Cardiac fibroblast (primary cell): ENCODE data around the gene ZFP62.
A peak's percentile ranks its signal among the peaks of the same experiment; 100 is the strongest.

Experiments used
- DNase-seq, 2 donors: peaks; one replicate each; pipeline versions ENCODE4 v3.0.0 to v3.0.0-alpha.2; 2010; ENCODE audit warnings: low read depth in 2 of 2
- H3K4me3 ChIP-seq, 2 donors: replicated peaks in 1 of 2; 1 replicate in 1 of 2; 2 replicates in 1 of 2; pipeline ENCODE4 v1.5.1; 2011; ENCODE audit warnings: low read depth in 2 of 2, low read length in 2 of 2, mild to moderate bottlenecking in 2 of 2, moderate library complexity in 1 of 2
- TF ChIP-seq, protein P1 (sequence below): IDR thresholded peaks from one replicate; pipeline ENCODE4 v1.5.1; 2011; ENCODE audit warnings: low read depth, mild to moderate bottlenecking, low read length, inconsistent platforms

Gene ZFP62

DNA sequence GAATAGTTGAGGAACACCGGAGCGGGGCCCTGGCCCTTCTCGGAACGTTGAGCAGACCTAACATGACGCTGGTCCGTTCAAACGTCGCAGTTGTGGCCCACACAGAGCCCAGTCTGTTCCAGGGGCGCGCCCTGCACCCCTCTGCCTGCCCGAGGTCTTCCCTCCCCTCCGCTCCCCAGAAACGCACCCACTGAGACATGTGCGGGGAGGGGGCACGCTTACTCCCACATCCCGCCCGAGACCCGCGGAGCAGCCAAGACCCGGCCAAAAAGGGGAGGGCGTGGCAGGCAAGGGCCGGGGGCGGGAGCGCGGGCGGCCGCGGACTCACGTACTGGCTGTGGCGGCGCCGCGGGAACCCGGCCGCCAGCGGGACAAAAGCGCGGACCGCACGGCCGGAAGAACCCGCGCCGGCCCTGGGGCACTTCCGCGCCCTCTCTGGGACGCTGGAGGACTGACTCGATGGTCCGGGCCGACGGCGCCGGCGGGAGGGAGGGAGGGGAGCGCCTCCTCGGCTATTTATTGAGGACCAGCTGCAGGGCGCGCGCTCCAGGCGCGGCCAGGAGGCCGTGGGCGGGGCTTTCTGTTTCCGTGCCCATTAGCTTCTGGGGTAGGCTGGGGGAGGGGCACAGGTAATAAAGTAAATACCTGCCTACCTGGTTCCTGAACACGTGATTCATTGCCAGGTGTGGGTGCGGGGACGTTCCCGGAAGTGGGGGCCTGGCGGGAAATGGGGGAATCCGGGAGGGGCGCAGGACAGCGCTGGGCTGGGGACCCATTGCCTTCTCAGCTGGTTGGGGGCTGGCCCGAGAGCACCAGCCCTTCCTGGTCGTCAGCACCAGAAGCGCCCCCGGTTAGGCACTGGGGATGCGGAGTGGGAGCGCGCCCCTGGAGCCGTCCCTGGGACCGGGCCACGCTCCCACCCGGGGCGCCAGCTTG is at the start of gene ZFP62:
Gene ZFP62 (minus strand): TSS at position 390 of the 936 bp plus-strand sequence. CDS start 57 bp downstream, at position 333.
- TF ChIP-seq, protein P1, sequence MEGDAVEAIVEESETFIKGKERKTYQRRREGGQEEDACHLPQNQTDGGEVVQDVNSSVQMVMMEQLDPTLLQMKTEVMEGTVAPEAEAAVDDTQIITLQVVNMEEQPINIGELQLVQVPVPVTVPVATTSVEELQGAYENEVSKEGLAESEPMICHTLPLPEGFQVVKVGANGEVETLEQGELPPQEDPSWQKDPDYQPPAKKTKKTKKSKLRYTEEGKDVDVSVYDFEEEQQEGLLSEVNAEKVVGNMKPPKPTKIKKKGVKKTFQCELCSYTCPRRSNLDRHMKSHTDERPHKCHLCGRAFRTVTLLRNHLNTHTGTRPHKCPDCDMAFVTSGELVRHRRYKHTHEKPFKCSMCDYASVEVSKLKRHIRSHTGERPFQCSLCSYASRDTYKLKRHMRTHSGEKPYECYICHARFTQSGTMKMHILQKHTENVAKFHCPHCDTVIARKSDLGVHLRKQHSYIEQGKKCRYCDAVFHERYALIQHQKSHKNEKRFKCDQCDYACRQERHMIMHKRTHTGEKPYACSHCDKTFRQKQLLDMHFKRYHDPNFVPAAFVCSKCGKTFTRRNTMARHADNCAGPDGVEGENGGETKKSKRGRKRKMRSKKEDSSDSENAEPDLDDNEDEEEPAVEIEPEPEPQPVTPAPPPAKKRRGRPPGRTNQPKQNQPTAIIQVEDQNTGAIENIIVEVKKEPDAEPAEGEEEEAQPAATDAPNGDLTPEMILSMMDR = no peak
- peak within 1 kb of the TSS; percentile 93 to 99 for H3K4me3 ChIP-seq
- peak; percentile 89 to 94 for DNase-seq

DNA sequence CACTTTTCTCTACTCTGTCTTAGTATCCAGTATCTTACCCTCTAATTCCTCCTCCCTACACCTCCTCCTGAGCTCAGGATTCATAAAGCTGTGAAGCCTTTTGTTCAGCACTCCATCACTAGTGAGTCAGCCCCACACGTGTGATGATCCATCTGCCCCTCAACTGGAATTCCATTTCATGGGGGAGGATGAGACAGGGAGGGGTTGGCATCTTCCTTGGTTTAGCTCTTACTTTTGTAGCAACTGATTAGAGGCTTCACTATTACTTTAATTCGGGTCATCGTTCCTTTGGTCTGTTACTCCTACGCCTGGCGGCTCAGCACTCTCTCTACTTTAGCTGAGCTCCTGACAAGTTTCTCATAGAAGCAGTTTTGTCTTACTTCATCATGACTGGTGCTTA is 49.7 kb upstream of the ZFP62 start:
- TF ChIP-seq, protein P1 = no peak
- peak in 1 of 2 donors; percentile 18 for DNase-seq
- no peak overlapping the region for H3K4me3 ChIP-seq

DNA sequence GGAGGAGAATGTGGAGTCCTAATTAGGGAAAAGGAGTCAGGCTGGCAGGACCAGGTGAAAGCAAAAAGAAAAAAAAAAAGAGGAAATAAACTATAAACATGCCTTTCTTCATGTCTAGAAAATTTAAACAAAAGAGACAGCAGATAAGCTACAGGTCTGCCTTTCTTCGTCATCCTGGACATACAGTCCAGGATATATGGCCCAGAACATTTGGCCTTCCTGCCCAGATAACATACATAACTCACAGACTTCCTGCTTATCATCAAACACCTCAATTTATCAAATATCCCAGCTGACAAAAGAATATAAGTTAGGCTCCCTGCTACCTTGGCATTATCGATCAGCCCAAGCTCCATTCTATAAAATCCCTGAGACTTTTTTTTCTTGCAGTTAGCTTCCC is 49.1 kb upstream of the ZFP62 start:
- TF ChIP-seq, protein P1 = no peak
- no peak overlapping the region for H3K4me3 ChIP-seq
- DNase-seq = no peak

DNA sequence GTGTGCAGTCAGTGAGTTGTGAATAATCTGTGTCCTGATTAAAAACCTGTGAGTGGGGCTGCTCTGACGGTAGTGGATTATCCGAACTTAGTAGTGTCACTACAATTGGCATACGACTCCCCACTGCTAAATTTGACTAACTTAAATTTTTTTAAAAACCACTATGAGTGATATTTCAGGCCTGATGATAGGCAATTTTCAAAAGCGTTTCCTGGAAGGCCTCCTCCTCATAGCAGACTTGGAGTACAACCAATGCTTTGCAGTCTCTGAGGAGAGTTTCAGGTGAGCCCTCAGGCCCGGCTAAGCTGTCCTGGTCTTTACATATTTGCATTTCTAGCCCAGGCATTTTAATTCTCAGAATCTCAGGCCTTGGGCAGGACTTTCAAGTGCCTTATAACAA is 48.7 kb upstream of the ZFP62 start:
- no peak overlapping the region for H3K4me3 ChIP-seq
- TF ChIP-seq, protein P1 = no peak

DNA sequence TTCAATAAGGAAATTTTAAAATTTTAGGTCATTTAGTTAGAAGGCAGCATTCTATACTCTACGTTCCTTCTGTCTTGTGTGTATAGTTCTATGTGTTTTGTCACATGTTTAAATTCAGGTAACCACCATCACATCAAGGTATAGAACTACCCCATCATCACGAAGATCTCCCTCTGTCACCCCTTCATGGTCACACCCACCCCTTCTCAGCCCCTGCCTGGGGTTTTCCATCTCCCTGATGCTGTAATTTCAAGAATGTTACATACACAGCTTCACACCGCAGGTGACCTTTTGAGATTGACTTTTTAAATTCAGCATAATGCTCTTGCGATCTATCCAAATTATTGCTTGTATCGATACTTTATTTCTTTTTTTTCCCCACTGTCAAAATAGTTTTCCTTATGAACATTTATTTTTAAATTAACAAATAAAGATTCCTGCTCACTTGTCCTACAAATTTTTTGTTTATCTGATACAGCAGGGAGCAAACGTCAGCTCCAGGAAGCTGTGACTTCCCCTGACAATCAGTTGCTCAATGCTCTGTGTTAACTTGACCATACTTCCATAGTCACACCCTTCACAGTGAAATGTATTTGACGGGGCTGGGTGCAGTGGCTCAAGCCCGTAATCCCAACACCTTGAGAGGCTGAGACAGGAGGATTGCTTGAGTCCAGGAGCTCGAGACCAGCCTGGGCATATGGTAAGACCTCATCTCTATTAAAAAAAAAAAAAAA is 48.1 kb upstream of the ZFP62 start:
- no peak for DNase-seq
- no peak overlapping the region for H3K4me3 ChIP-seq
- TF ChIP-seq, protein P1 = no peak

More for the DNA sequence above, 48.7 kb upstream of the ZFP62 start:
- no peak for DNase-seq

DNA sequence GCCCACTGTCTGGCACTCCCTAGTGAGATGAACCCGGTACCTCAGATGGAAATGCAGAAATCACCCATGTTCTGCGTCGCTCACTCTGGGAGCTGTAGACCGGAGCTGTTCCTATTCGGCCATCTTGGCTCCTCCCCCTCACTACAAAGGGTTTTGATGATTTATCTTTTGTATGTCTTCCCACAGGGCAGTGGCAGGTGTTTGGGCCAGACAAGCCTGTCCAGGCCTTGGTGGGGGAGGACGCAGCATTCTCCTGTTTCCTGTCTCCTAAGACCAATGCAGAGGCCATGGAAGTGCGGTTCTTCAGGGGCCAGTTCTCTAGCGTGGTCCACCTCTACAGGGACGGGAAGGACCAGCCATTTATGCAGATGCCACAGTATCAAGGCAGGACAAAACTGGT is 47.3 kb upstream of the ZFP62 start:
- H3K4me3 ChIP-seq = no peak overlapping the region
- TF ChIP-seq, protein P1 = no peak
- no peak for DNase-seq
